GM23338 (cell line): ENCODE data around the gene TMPRSS6. TPM values are rescaled to one million over a fixed set of nuclear protein-coding genes. Genes with fewer than 3 reads are reported as not detected.

Source experiments
- ATAC-seq: fragments of 200-7000 bp; cut with Tn5 transposase; 3 replicates; pipeline ENCODE4 v1.9.1; 2020
- DNase-seq: peaks from one replicate; pipeline ENCODE4 v3.0.0-alpha.2; 2015; ENCODE audit warnings: low spot score
- H2AFZ ChIP-seq: fragments of 200-600 bp; sonication (generic); 2 replicates; pipeline ENCODE4 v1.8.0; 2016; ENCODE audit warnings: antibody characterized with exemption, mild to moderate bottlenecking, moderate library complexity
- H3F3A ChIP-seq: fragments of 200-600 bp; sonication (generic); replicated peaks from 2 replicates; pipeline ENCODE4 v1.8.0; 2017; ENCODE audit warnings: antibody characterized with exemption, mixed run types, low read depth
- H3K27ac ChIP-seq: fragments of 200-600 bp; sonication (generic); 2 replicates; pipeline ENCODE4 v1.6.1; 2016; ENCODE audit warnings: low read depth
- H3K27me3 ChIP-seq: fragments of 200-600 bp; sonication (generic); 2 replicates; pipeline ENCODE4 v1.8.0; 2016; ENCODE audit warnings: mild to moderate bottlenecking, mixed run types, moderate library complexity; ENCODE audit not compliant: insufficient read depth
- H3K36me3 ChIP-seq: fragments of 200-600 bp; sonication (generic); 2 replicates; pipeline ENCODE4 v1.8.0; 2016; ENCODE audit warnings: mild to moderate bottlenecking; ENCODE audit not compliant: insufficient read depth
- H3K4me1 ChIP-seq: fragments of 200-600 bp; sonication (generic); 2 replicates; pipeline ENCODE4 v1.8.0; 2016; ENCODE audit warnings: mild to moderate bottlenecking, moderate library complexity; ENCODE audit not compliant: insufficient read depth
- H3K4me2 ChIP-seq: fragments of 200-600 bp; sonication (generic); 2 replicates; pipeline ENCODE4 v1.7.1; 2017; ENCODE audit warnings: mixed run types
- H3K4me3 ChIP-seq: fragments of 200-600 bp; sonication (generic); 2 replicates; pipeline ENCODE4 v1.6.1; 2016; ENCODE audit warnings: mixed run types
- H3K79me2 ChIP-seq: fragments of 200-600 bp; sonication (generic); replicated peaks from 2 replicates; pipeline ENCODE4 v1.8.0; 2017; ENCODE audit warnings: mild to moderate bottlenecking; ENCODE audit not compliant: insufficient read depth
- H3K9me2 ChIP-seq: fragments of 200-600 bp; sonication (generic); 2 replicates; pipeline ENCODE4 v1.8.0; 2017; ENCODE audit not compliant: insufficient read depth
- H4K20me1 ChIP-seq: fragments of 200-600 bp; sonication (generic); replicated peaks from 2 replicates; pipeline ENCODE4 v1.8.0; 2017; ENCODE audit warnings: mild to moderate bottlenecking; ENCODE audit not compliant: insufficient read depth
- H3K27ac Mint-ChIP-seq: 2 replicates; pipeline ENCODE4 v1.8.0; 2020; ENCODE audit warnings: inconsistent platforms, mild to moderate bottlenecking, moderate library complexity, mixed read lengths
- H3K27me3 Mint-ChIP-seq: 3 replicates; pipeline ENCODE4 v1.8.0; 2022; ENCODE audit warnings: low read depth, mild to moderate bottlenecking, moderate library complexity, mixed read lengths, inconsistent platforms; ENCODE audit not compliant: insufficient read depth, poor library complexity
- H3K36me3 Mint-ChIP-seq: 3 replicates; pipeline ENCODE4 v1.8.0; 2021; ENCODE audit warnings: low read depth, mild to moderate bottlenecking, inconsistent platforms, moderate library complexity, mixed read lengths
- H3K4me1 Mint-ChIP-seq: 3 replicates; pipeline ENCODE4 v1.8.0; 2020; ENCODE audit warnings: mild to moderate bottlenecking, inconsistent platforms, mixed read lengths
- H3K4me3 Mint-ChIP-seq: 3 replicates; pipeline ENCODE4 v1.8.0; 2021; ENCODE audit warnings: moderate library complexity, mild to moderate bottlenecking, inconsistent platforms, mixed read lengths
- H3K9me3 Mint-ChIP-seq: 3 replicates; pipeline ENCODE4 v1.8.0; 2020; ENCODE audit warnings: moderate library complexity, mild to moderate bottlenecking, inconsistent platforms, mixed read lengths
- CREB1 ChIP-seq: fragments of 250-450 bp; sonication (Bioruptor Pico); IDR thresholded peaks from 2 replicates; pipeline ENCODE4 v1.5.0; 2020; ENCODE audit warnings: low read depth, mild to moderate bottlenecking, moderate library complexity
- CTCF ChIP-seq, 2 experiments: fragments of 200-600 bp in 1 of 2; sonication (generic) in 1 of 2; conservative IDR thresholded peaks; 2 replicates each; pipeline versions ENCODE4 v1.5.1 to v1.6.1; 2016 to 2017; ENCODE audit warnings: antibody characterized with exemption in 2 of 2, low read depth in 2 of 2, mild to moderate bottlenecking in 2 of 2, moderate library complexity in 1 of 2
- EZH2 ChIP-seq: fragments of 200-600 bp; sonication (generic); IDR thresholded peaks from one replicate; pipeline ENCODE4 v1.8.0; 2017; ENCODE audit warnings: antibody characterized with exemption, mild to moderate bottlenecking, low read depth; ENCODE audit not compliant: unreplicated experiment
- EZH2phosphoT487 ChIP-seq: fragments of 200-600 bp; sonication (generic); IDR thresholded peaks from one replicate; pipeline ENCODE4 v1.8.1; 2018; ENCODE audit warnings: antibody characterized with exemption; ENCODE audit not compliant: unreplicated experiment
- JUNB ChIP-seq: IDR thresholded peaks from one replicate; pipeline ENCODE4 v1.6.1; 2016; ENCODE audit warnings: antibody characterized with exemption; ENCODE audit not compliant: unreplicated experiment
- NANOG ChIP-seq: IDR thresholded peaks from 2 replicates; pipeline ENCODE4 v1.6.1; 2016; ENCODE audit warnings: antibody characterized with exemption, borderline replicate concordance
- POLR2AphosphoS5 ChIP-seq: IDR thresholded peaks from 2 replicates; pipeline ENCODE4 v1.6.1; 2016; ENCODE audit warnings: antibody characterized with exemption, low read depth
- REST ChIP-seq: IDR thresholded peaks from one replicate; pipeline ENCODE4 v1.6.1; 2018; ENCODE audit warnings: antibody characterized with exemption; ENCODE audit not compliant: unreplicated experiment
- STAT1 ChIP-seq: IDR thresholded peaks from one replicate; pipeline ENCODE4 v1.6.1; 2016; ENCODE audit warnings: antibody characterized with exemption; ENCODE audit not compliant: unreplicated experiment
- ZNF331 ChIP-seq: fragments of 250-450 bp; sonication (Bioruptor Pico); IDR thresholded peaks from 2 replicates; pipeline ENCODE4 v1.5.0; 2020; ENCODE audit warnings: low read depth, mild to moderate bottlenecking, moderate library complexity
- ZNF462 ChIP-seq: fragments of 250-450 bp; sonication (Bioruptor Pico); IDR thresholded peaks from 2 replicates; pipeline ENCODE4 v1.5.0; 2020; ENCODE audit warnings: mild to moderate bottlenecking, moderate library complexity
- polyA plus RNA-seq: library from polyadenylated mRNA; unstranded; fragments of >200 nt; fragmentation: Nextera tagmentation; extraction: Ambion mirVana; gene quantifications from 2 replicates; pipeline ENCODE4 v1.2.1, GENCODE V29; 2016
- total RNA-seq: library from RNA; depleted of rRNA; stranded (reverse); fragments of >200 nt; shearing (Covaris generic); gene quantifications from 2 replicates; pipeline ENCODE4 v1.2.3, GENCODE V29; 2014

Gene TMPRSS6
- total and polyA plus RNA-seq, 2 experiments from 2014 or later, result 0.13 TPM; not detected in 1

GRCh38 chr22:37061611-37062375 is 47.7 kb downstream of the TMPRSS6 start:
- no peak overlapping the region for H3K27ac ChIP-seq
- no peaks in the 10 kb centered on the region; the same call in 1 of the 2 replicates for H3K36me3 ChIP-seq
- H3K9me3 Mint-ChIP-seq, result no peaks in the 10 kb centered on the region
- no peak for DNase-seq
- H3F3A ChIP-seq, result no peaks in the 10 kb centered on the region
- H3K79me2 ChIP-seq, result no peaks in the 10 kb centered on the region
- H4K20me1 ChIP-seq, result 0 out of 2 replicates have a peak, but pooled peaks cover 4% of the 10 kb centered on the region
- no peak for ATAC-seq
- TF ChIP-seq ZNF462 (CRISPR knock-in tag), result no peak
- no peak for TF ChIP-seq STAT1
- TF ChIP-seq JUNB, result no peak
- no peak for TF ChIP-seq EZH2
- no peak for TF ChIP-seq CREB1 (CRISPR knock-in tag)
- TF ChIP-seq ZNF331 (CRISPR knock-in tag), result no peak
- no peak for TF ChIP-seq EZH2phosphoT487
- no peak for TF ChIP-seq CTCF (conservative IDR thresholded peaks at IDR 0.05; ENCODE audit: low read depth in 2 of 2)
- TF ChIP-seq REST, result no peak
- TF ChIP-seq NANOG, result no peak
- no peak for TF ChIP-seq POLR2AphosphoS5
- H3K4me2 ChIP-seq, result no peak overlapping the region
- no peak overlapping the region for H2AFZ ChIP-seq
- peaks cover 17% of the 10 kb centered on the region; the same call in 1 of the 2 replicates for H3K4me1 ChIP-seq
- H3K27me3 Mint-ChIP-seq, result peaks cover 10% of the 10 kb centered on the region
- H3K4me3 Mint-ChIP-seq, result no peak overlapping the region
- H3K27ac Mint-ChIP-seq, result no peak overlapping the region
- peaks cover 31% of the 10 kb centered on the region for H3K4me1 Mint-ChIP-seq
- no peaks in the 10 kb centered on the region for H3K9me2 ChIP-seq
- no peak overlapping the region for H3K4me3 ChIP-seq
- peaks cover 4% of the 10 kb centered on the region; the same call in 1 of the 2 replicates for H3K27me3 ChIP-seq
- H3K36me3 Mint-ChIP-seq, result peaks cover 11% of the 10 kb centered on the region
